ENCODE results near the gene CD160.
"Not testable (repeated sequence)": the region's sequence is repeated elsewhere in the genome, so short reads cannot be mapped to it uniquely, and the experiment has no call there.

The CD160 gene, protein sequence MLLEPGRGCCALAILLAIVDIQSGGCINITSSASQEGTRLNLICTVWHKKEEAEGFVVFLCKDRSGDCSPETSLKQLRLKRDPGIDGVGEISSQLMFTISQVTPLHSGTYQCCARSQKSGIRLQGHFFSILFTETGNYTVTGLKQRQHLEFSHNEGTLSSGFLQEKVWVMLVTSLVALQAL

DNA sequence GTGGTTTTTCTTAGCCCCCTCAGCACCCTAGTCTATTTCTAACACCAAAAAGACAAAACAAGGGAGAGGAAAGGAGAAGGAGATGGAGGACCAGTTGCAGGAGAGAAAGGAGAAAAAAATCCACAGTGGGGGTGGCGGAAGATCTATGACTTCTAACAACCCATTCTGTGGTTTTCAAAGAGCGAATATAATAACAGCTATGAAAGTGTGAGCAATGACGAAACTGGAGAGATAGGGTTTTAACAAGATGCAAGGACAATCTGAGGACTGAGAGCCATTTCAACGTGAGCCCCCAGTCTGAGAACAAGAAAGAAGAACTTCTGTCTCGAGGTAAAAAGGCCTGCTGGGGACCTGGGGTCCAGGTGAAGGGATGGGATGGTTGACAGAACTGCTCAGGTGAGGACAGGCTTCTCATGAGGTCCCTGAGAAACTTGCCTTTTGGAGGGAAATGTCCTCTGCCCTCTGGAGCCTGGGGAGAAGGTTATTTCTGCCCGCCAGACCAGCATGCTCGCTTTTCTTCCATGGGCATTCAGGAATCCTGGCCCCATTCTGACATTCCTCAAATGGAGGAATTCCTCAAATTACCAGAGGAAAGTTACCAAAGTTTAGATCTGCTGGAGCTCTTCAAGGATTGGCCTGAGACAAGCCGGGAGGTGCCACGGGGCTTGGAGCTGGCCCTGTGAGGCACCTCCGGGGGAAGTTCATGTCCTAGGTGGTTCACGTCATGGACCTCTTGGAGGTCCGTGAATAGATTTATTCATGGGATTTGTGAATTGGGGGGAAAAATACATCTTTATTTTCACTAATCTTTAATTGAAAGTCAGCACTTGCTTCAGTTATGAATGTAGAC, at the start of gene CD160:
TSS of gene CD160 (plus strand) at position 270 of the 850 bp plus-strand sequence. CDS start 8,829 bp downstream, outside the sequence.
- DNase-seq (ENCODE audit: low read depth in 2 of 2): no peak

DNA sequence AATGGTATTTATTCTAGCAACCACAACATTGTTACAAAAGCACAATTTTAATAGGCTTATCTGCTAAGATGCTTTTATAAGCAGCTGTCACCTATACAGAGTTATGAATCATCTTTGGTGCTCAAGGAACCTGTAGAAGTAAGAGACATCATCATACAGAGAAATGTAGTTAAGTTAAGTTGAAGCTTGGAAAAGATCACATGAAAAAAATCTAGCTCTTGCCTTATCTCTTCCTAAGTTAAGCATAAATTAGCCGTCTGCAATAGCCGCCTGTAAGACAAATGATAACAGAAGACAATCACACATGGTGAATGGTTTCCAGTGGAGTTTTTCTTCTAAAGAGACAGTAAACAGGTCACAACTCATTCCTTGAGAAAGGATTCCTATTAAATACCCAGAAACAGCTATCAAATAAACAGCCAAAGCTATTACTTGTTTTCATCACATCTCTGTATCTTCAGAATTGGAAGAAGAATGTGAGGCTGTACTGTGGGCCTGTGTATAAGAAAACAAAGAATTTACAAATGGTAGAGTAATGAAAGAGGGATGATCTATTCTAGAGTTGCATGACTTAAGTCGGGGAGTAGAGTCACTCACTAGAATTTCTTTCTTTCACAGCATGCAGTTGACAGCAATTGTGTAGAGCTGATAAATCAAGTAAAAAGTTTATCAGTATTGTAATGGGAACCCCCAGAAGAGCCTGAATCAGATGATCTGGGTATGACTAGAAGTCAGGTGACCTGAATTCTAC, 48.1 kb upstream of the CD160 start:
- not testable (repeated sequence) for DNase-seq (ENCODE audit: low read depth in 2 of 2)

DNA sequence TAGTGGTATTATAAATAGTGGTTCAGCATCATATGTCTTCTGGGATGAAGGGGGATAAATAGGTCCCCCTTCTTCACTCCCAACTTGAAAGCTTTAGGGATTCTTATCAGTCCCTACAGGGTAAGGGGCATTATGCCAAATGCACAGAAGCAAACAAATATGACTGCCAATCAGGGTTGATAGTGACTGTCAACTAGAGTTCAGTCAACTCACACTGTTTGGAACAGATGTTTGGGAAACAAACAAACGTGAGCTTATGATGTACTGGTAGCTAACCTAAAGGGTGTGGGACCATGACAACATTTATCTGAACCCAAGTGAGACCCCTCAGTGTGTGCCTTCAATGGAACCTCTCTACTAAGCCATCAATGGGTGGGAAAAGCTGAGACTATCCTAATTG, 46.1 kb upstream of the CD160 start:
- DNase-seq (ENCODE audit: low read depth in 2 of 2): not testable (repeated sequence)

DNA sequence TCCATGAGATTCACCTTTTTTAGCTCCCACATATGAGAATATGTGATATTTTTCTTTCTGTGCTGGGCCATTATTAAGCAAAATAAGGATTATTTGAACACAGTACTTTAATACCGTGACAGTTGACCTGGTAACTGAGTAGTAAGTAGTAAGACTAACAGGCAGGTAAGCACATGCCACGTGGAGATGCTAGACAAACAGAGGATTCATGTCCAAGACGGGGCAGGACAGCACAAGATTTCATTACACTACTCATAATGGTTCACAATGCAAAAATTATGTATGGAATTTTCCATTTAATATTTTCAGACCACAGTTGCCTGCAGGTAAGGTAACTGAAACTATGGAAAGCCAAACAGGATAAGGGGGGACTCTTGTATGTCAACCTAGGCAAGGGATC, 34.4 kb upstream of the CD160 start:
- DNase-seq (ENCODE audit: low read depth in 2 of 2): not testable (repeated sequence)

DNA sequence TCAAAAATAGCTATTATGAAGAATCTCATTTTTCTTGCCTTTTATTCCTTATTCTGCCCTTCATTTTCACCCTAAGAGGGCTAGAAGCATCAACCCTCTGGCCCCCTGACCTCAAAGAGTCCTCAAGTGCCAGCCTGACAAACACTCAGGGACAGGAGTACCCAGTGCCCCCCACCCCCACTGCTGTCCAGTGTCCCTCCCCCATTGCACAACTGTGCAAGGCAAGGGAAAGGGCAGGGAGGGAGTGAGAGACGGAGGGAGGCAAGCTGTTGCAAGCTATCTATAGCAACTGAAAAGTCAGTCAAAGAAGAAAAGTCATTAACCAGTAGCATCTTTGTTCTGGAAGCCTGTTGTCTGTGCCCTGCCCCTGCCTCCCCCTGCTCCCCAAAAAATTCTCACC, 33.2 kb upstream of the CD160 start:
- not testable (repeated sequence) for DNase-seq (ENCODE audit: low read depth in 2 of 2)

DNA sequence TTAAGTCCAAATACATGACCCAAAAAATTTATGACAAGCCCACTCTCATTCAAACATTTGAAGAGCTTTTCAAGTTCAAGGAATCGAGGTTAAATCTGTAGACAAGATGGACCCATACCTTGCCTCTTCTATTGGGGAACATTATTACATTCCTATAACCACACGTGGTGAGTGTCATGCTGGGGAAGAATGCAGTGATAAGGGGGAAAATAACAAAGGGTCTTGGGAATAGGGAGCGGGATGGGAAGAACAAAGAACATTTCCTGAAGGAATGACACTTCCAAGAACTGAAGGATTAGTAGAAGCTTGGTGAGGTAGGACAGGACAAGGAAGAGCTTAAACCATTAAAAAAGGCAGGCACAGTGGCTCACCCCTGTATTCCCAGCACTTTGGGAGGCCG, 31.0 kb upstream of the CD160 start:
- no peak for DNase-seq (ENCODE audit: low read depth in 2 of 2)

DNA sequence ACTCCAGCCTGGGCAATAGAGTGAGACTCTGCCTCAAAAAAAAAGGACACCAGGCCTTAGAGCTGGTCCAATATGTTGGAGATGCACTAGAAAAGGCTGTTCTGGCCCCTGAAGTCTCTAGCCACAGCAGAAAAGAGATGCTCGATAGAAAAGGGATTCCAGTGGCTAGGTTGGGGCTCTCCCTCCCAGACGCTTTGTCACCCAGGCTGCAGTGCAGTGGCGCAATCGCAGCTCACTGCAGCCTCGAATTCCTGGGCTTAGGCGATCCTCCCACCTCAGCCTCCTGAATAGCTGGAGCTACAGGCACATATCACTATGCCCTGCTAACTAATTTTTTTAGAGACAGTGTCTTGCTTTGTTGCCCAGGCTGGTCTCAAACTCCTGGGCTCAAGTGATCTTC, 30.4 kb upstream of the CD160 start:
- DNase-seq (ENCODE audit: low read depth in 2 of 2): no peak

DNA sequence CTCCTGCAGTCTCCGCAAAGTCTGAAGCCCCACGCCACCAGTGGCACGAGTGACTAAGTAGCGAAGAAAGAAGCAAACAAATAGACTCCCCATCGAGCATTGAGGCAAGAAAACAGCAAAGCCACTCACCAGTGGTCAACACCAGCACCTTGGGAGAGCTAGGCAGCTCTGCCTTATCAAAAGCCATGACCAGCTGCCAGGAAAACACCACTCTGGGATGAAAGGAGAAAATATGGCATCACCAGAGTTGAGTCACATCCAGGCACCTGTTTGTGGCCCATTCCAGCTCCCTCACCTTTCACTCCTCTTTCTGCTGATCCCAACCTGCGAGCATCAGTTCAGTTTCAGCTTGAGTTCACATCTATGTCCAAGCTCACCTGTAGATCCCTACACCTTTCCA, 29.4 kb upstream of the CD160 start:
- DNase-seq (ENCODE audit: low read depth in 2 of 2): no peak

DNA sequence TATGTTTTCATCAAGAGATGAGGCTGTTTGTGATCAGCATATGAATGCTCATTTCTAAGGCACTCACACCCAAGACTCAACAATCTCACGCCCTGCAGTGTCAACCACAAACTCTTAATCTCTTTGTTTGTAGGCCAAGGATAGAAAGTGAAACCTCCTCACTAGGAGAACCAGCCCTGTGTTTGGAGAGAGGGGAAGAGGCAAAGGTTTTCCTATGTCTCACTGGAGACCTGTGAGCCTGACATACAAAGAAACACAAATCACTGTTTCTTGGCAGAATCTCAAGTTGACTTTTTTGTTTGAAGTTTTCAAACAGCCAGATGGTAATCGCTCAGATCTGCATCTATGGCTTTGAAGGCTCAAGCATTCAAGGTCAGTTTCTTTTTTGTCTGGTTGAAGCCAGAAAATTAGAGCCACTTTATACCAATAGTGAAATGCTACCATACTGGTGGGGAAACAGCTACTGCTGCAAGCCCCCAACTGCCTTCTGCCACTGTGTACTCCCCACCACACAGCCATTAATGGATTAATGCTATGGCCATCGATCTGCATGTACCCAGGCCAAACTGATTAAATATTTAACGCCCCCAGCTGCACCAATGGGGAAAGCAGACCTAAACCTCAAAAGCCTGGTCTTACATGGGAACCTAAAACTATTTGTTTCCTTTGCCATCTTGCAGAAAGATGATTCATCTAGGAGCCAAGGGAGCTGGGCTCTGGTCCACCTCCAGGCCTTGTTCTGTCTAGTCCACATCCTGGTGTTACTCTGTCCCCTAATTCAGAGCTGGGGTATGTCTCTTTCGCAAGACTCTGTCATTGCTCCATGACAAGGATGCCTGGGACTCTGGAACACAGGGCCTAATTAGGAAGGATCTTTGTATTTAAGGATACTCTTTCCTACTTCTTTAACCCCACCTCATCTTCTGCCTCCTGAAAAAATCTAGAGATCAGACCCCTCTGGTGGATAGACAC, 28.4 kb upstream of the CD160 start:
- no peak for DNase-seq (ENCODE audit: low read depth in 2 of 2)

DNA sequence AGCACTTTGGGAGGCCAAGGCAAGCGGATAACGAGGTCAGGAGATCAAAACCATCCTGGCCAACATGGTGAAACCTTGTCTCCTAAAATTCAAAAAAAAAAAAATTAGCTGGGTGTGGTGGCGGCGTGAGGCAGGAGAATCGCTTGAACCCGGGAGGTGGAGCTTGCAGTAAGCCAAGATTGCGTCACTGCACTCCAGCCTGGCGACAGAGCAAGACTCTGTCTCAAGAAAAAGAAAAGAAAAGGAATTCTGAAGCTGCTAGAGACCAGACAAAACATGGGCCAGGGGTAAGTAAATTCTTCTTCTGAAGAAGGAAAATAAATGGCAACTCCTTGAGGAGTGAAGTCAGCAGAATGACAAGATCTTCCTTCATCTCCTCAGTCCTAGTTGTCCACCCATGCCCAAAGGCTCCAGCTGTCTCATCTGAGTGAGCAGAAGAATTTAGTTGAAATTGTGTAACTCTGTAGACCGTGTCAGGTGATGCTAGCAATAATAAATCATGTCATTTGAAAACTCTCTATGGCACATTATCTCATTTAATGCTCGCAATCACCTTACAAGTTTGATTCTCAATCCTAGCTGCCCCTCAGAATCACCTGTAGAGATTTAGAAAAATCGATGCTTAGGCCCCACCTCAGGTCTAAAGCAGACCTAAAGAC, 26.4 kb upstream of the CD160 start:
- DNase-seq (ENCODE audit: low read depth in 2 of 2): no peak

DNA sequence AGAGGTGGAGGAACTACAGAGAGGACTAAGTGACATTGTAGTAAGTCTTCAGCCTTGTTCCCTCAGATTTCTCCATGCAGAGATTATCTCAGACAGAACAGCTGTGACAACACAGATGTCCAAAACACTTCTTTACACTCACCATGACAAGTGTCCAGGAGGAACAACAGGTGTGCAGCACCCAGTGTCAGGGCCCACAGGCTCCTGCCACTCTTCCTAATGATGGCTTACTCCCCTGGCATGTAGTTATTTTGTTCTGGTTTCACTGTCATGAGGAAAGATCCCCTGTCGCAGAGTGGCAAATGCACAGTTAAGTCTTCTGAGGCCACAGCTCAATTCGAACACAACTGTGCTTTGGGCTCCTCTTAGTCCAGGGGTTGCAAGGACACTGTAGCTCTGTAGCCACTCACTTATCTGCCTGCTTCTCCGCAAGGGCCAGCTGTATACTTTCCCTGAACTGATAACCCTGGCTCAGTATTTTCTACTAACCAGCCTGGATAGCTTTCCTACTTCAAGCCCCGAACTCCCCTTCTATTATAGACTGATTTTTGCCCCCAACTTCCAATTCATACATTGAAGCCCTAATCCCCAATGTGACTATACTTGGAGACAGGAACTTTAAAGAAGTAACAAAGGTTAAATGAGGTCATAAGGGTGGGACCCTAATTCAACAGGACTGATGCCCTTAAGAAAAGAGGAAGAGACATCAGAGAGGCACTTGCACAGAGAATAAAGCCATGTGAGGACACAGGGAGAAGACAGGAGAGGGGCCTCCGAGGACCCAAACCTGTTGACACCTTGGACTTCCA, 23.3 kb upstream of the CD160 start:
- no peak for DNase-seq (ENCODE audit: low read depth in 2 of 2)

DNA sequence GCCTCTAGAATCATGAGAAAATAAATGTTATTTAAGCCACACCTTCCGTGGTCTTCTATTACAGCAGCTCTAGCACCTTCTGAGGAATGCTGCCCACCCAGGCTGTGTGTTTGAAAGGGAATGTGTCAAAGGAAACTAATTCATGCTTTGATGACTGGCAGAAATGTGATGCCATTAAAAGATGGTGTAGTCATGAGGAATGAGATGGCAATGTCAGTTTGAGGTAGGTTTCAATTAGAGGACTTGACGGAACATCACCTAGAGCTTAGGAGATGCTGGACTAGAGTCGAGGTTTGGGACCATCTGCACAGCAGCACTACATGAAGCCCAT, 22.7 kb upstream of the CD160 start:
- no peak for DNase-seq (ENCODE audit: low read depth in 2 of 2)

DNA sequence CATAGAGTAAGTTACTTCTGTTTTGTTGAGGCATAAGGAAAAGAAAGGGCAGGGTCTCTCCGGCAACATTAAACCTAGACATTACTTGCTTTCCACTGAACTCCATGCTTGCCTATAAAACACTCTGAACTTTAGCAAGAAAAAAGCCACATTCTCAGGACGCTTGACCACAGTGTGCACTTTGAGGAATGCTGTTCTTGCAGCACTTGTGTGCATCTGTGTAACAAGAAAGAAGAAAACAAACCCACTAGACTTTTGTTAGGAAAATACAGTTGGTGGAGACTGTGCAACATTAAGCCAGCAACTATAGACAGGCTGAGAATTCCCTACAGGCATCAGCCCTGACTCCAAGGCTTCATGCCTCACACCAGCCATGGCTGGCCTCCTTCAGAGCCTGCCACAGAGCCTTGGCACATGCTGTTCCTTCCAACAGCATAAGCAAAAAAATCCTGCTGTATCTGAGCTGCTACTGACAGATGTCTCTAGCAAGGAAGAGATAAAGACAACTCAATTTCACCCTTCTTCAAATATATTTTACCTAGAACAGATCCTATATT, 17.9 kb upstream of the CD160 start:
- no peak for DNase-seq (ENCODE audit: low read depth in 2 of 2)

DNA sequence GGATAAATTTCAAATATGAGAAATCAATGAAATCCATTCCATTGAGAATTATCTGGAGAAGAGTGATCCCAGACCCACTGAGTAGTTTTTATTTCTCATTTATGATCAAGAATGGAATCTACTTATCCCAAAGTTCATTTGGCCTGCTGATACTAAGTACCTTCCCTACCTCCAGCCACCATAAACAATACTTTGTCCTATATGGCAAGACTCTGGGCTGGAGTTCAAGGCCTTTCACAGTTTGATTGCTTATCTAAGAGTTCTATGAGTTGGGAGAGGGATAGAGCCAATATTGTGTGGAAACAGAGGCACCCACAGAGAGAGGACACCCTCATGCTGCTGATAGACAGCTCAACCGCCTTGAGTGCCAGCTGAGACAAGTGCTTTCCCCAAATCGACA, 17.2 kb upstream of the CD160 start:
- DNase-seq (ENCODE audit: low read depth in 2 of 2): no peak

DNA sequence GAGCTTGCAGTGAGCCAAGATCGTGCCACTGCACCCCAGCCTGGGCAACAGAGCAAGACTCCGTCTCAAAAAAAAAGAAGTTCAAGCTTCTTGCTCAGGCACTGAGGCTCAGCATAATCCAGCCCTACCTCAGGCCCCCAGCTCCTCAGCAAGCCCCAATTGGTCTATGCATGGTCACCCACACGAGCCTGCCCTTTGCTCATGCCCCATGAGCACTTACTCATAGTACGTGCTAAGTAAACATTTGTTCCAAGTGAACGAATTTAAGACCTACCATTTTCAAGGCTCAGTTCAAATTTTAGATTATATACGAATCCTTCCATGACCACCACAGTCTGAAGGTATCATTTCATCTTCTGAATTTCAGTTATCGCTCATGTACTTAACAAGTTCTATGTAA, 16.5 kb upstream of the CD160 start:
- no peak for DNase-seq (ENCODE audit: low read depth in 2 of 2)

DNA sequence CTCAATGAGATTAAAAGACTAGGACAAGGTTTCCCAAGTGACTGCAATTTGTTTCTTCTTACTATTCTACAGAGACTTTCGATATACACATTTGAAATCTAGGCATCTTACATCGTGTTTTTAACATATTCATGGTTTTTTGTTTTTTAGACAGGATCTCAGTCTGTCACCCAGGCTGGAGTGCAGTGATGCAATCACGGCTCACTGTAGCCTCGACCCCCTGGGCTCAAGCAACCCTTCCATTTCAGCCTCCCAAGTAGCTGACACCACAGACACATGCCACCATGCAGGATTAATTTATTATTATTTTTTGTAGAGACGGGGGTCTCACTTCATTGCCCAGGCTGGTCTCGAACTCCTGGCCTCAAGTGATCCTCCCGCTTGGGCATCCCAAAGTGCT, 13.7 kb upstream of the CD160 start:
- DNase-seq (ENCODE audit: low read depth in 2 of 2): no peak

DNA sequence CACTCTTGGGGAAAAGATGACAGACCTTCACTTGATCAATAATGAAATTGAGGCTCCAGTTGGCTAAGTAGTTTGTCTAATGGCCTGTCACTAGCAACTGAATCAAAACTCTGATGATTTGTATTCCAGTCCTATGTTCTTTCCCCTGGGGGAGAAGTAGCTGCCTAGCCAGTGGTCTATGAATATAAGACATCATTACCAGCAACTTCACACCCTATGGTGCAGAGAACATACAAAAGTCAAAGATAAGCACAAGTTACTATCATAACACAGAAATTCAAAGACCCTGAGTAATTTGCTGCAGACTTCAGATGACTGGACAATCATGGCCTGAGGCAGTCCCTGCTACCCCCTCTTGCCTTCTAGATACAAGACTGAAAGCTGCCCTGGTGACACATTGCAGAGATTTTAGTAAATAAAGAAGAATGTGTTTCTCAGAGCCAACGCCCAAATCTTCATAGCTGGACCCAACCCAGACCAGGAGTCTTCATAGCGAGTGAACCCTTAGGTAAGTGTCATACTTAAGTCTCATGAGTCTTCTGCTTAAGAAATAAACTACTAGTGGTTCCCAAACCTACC, 13.1 kb upstream of the CD160 start:
- DNase-seq (ENCODE audit: low read depth in 2 of 2): no peak

DNA sequence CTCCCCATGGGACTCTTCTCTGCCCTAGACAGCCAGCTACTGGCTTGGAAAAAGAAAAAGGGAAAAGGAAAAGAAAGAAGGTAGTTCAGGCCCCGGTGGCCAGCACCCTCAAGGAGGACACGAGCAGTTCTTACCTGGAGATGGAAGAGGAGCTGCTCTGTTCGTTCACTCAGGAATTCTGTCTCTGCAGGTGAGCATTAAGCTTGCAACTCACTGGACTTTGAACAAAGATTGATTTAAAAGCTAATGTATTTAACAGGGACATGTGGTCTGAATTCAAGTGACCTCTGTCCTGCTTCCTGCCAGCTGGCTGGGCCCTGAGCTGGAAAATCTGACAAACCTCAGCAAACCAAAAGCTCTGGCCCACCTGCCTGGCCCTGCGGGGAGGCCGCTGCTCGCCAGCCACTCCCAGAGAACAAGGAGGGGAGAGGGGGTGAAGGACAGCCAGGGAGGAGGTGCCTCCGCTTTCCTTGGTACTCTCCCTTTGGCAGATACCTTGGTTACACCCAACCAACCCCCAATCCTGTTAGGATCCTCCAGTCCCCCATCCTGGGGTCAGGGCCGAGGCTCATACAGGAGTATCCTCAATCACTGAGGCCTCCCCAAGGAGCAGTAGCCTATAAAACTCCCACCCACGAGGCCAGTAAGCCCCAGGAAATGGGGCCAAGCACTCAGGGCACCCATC, 12.0 kb upstream of the CD160 start, which contains the start of gene PDZK1:
TSS of gene PDZK1 (minus strand) at position 186 of the 685 bp plus-strand sequence. CDS start 19,347 bp downstream, outside the sequence.
- no peak for DNase-seq (ENCODE audit: low read depth in 2 of 2)

DNA sequence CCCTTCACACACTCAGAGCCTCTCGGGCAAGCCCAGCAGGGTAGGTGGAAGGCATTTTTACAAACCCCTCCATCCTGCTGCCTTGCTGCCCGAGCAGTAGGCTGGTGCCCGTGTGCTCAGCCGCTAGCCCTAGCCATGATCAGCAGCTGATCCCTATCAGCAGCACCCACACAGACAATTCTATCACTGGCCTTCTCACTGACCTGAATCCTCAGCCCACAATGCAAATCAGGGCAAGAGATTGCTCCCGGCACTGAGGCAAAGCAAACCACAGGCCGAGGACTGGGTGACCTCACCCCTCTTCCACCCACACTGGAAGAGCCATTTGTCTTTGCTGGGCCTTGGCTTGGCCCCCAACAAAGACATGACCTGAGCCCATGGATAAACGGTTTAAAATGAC, 11.2 kb upstream of the CD160 start:
- DNase-seq (ENCODE audit: low read depth in 2 of 2): no peak

All from activated CD4-positive, alpha-beta T cell treated with anti-CD3 and anti-CD28 coated beads for 24 hours (primary cell).